IMR-90 (cell line): Measurements from ENCODE around the gene IFT57. TPM values are rescaled to one million over a fixed set of nuclear protein-coding genes. Genes with fewer than 3 reads are reported as not detected.

Source experiments
- ATAC-seq: fragments of 200-7000 bp; cut with Tn5 transposase; 2 replicates; pipeline ENCODE4 v1.9.1; 2020; ENCODE audit warnings: low read depth, mild to moderate bottlenecking, moderate library complexity
- BruUV-seq: library from RNA; stranded (reverse); fragments of 400-500 nt; replicated peaks from 2 replicates; lab custom pipeline; 2021; lab: Mats Ljungman, UMichigan
- CTCF ChIA-PET: fragments of 300-600 bp; formaldehyde crosslinking; extraction: SDS; loops from one replicate; lab custom pipeline; 2021; ENCODE audit warnings: antibody characterized with exemption; lab: Yijun Ruan, JAX
- POLR2A ChIA-PET: fragments of 300-600 bp; sonication (Branson Sonifier 250); formaldehyde crosslinking; loops from one replicate; lab custom pipeline; 2022; ENCODE audit warnings: antibody characterized with exemption; ENCODE audit not compliant: unreplicated experiment; lab: Charles Lee
- DNase-seq: peaks from one replicate; pipeline ENCODE4 v3.0.0; 2013
- H2AFZ ChIP-seq: replicated peaks from 2 replicates; pipeline ENCODE3; 2013; ENCODE audit warnings: low read length, mild to moderate bottlenecking; ENCODE audit not compliant: poor library complexity
- H2AK5ac ChIP-seq: 2 replicates; pipeline ENCODE4 v1.6.1; 2013; ENCODE audit warnings: low read depth, low read length, inconsistent platforms
- H2AK9ac ChIP-seq: replicated peaks from 2 replicates; pipeline ENCODE3; 2013; ENCODE audit warnings: mild to moderate bottlenecking, low read depth, low read length, moderate library complexity; ENCODE audit not compliant: poor library complexity
- H2BK120ac ChIP-seq: 2 replicates; pipeline ENCODE4 v1.6.1; 2013; ENCODE audit warnings: low read depth, low read length, inconsistent platforms
- H2BK15ac ChIP-seq: 3 replicates; pipeline ENCODE4 v1.6.1; 2013; ENCODE audit warnings: low read depth, low read length, inconsistent platforms
- H2BK20ac ChIP-seq: 2 replicates; pipeline ENCODE4 v1.6.1; 2013; ENCODE audit warnings: low read depth, mild to moderate bottlenecking, inconsistent platforms, low read length, moderate library complexity
- H2BK5ac ChIP-seq: 2 replicates; pipeline ENCODE4 v1.6.1; 2013; ENCODE audit warnings: mild to moderate bottlenecking, low read depth, low read length, inconsistent platforms; ENCODE audit not compliant: poor library complexity, severe bottlenecking
- H3K14ac ChIP-seq: replicated peaks from 2 replicates; pipeline ENCODE4 v1.6.1; 2013; ENCODE audit warnings: low read depth, low read length, inconsistent platforms
- H3K18ac ChIP-seq: 2 replicates; pipeline ENCODE4 v1.6.1; 2013; ENCODE audit warnings: low read depth, low read length, control low read depth
- H3K23ac ChIP-seq: 2 replicates; pipeline ENCODE4 v1.6.1; 2013; ENCODE audit warnings: low read depth, low read length, inconsistent platforms
- H3K27ac ChIP-seq: 2 replicates; pipeline ENCODE4 v1.5.1; 2013; ENCODE audit warnings: mild to moderate bottlenecking, control low read depth, low read length; ENCODE audit not compliant: insufficient read depth
- H3K27me3 ChIP-seq: 2 replicates; pipeline ENCODE4 v1.6.1; 2013; ENCODE audit warnings: low read length; ENCODE audit not compliant: control insufficient read depth, insufficient read depth
- H3K36me3 ChIP-seq: 2 replicates; pipeline ENCODE4 v1.6.1; 2013; ENCODE audit warnings: low read length, mixed read lengths; ENCODE audit not compliant: control insufficient read depth, insufficient read depth
- H3K4ac ChIP-seq: 2 replicates; pipeline ENCODE4 v1.6.1; 2013; ENCODE audit warnings: low read depth, low read length, inconsistent platforms
- H3K4me1 ChIP-seq: 2 replicates; pipeline ENCODE4 v1.6.1; 2013; ENCODE audit warnings: low read length, mixed read lengths; ENCODE audit not compliant: control insufficient read depth, insufficient read depth
- H3K4me2 ChIP-seq: 2 replicates; pipeline ENCODE4 v1.6.1; 2013; ENCODE audit warnings: low read depth, mild to moderate bottlenecking, control low read depth, low read length, moderate library complexity
- H3K4me3 ChIP-seq: 2 replicates; pipeline ENCODE4 v1.5.1; 2013; ENCODE audit warnings: low read depth, mild to moderate bottlenecking, control low read depth, low read length, moderate library complexity; ENCODE audit not compliant: insufficient read depth
- H3K56ac ChIP-seq: 2 replicates; pipeline ENCODE4 v1.6.1; 2013; ENCODE audit warnings: low read length, inconsistent platforms; ENCODE audit not compliant: insufficient read depth; ENCODE audit errors: extremely low read depth
- H3K79me1 ChIP-seq, 2 experiments: 2 replicates each; pipeline ENCODE4 v1.6.1; 2013; ENCODE audit warnings: low read length in 2 of 2, inconsistent platforms in 1 of 2, low read depth in 1 of 2
- H3K9ac ChIP-seq: 2 replicates; pipeline ENCODE4 v1.6.1; 2013; ENCODE audit warnings: low read depth, low read length, control low read depth
- H3K9me1 ChIP-seq: 2 replicates; pipeline ENCODE4 v1.6.1; 2013; ENCODE audit warnings: low read length, inconsistent platforms; ENCODE audit not compliant: insufficient read depth
- H3K9me3 ChIP-seq: 2 replicates; pipeline ENCODE4 v1.6.1; 2013; ENCODE audit warnings: low read length; ENCODE audit not compliant: control insufficient read depth, insufficient read depth
- H4K20me1 ChIP-seq: 2 replicates; pipeline ENCODE4 v1.6.1; 2013; ENCODE audit warnings: low read length, inconsistent platforms; ENCODE audit not compliant: insufficient read depth
- H4K5ac ChIP-seq: 2 replicates; pipeline ENCODE4 v1.6.1; 2013; ENCODE audit warnings: mild to moderate bottlenecking, low read depth, low read length, control low read depth
- H4K8ac ChIP-seq, 2 experiments: 2 replicates each; pipeline ENCODE4 v1.6.1; 2013; ENCODE audit warnings: low read depth in 2 of 2, low read length in 2 of 2, control low read depth in 1 of 2, inconsistent platforms in 1 of 2
- H4K91ac ChIP-seq: 2 replicates; pipeline ENCODE4 v1.6.1; 2013; ENCODE audit warnings: low read depth, low read length, inconsistent platforms; ENCODE audit not compliant: insufficient read depth
- BHLHE40 ChIP-seq: fragments of 150-350 bp; IDR thresholded peaks from 2 replicates; pipeline ENCODE4 v1.6.1; 2016; ENCODE audit warnings: mild to moderate bottlenecking, low read depth, low read length
- CEBPB ChIP-seq: IDR thresholded peaks from 2 replicates; pipeline ENCODE4 v1.6.1; 2012; ENCODE audit warnings: low read depth, low read length, improper control_type of control experiment
- CHD1 ChIP-seq: IDR thresholded peaks from 2 replicates; pipeline ENCODE4 v1.6.1; 2012; ENCODE audit warnings: low read depth, low read length, improper control_type of control experiment
- CTCF ChIP-seq: conservative IDR thresholded peaks from 2 replicates; pipeline ENCODE4 v1.5.1; 2012; ENCODE audit warnings: mild to moderate bottlenecking, low read depth, low read length, improper control_type of control experiment
- FOS ChIP-seq: fragments of 150-350 bp; IDR thresholded peaks from 2 replicates; pipeline ENCODE4 v1.6.1; 2016; ENCODE audit warnings: low read depth, low read length
- MAFK ChIP-seq: IDR thresholded peaks from 2 replicates; pipeline ENCODE4 v1.6.1; 2012; ENCODE audit warnings: low read depth, low read length, improper control_type of control experiment
- MAZ ChIP-seq: IDR thresholded peaks from 2 replicates; pipeline ENCODE4 v1.6.1; 2012; ENCODE audit warnings: low read depth, mild to moderate bottlenecking, low read length, improper control_type of control experiment, moderate library complexity, borderline replicate concordance
- MXI1 ChIP-seq: IDR thresholded peaks from 2 replicates; pipeline ENCODE4 v1.6.1; 2012; ENCODE audit warnings: low read depth, mild to moderate bottlenecking, low read length, moderate library complexity, borderline replicate concordance
- POLR2A ChIP-seq: IDR thresholded peaks from 2 replicates; pipeline ENCODE4 v1.6.1; 2012; ENCODE audit warnings: mild to moderate bottlenecking, low read depth, low read length
- RAD21 ChIP-seq: IDR thresholded peaks from 2 replicates; pipeline ENCODE4 v1.6.1; 2012; ENCODE audit warnings: low read length, improper control_type of control experiment
- RCOR1 ChIP-seq: IDR thresholded peaks from 2 replicates; pipeline ENCODE4 v1.6.1; 2012; ENCODE audit warnings: mild to moderate bottlenecking, low read length, improper control_type of control experiment; ENCODE audit not compliant: insufficient replicate concordance
- RFX5 ChIP-seq: IDR thresholded peaks from 2 replicates; pipeline ENCODE4 v1.8.0; 2012; ENCODE audit warnings: low read depth, mild to moderate bottlenecking, low read length, moderate library complexity
- USF2 ChIP-seq: fragments of 150-350 bp; IDR thresholded peaks from 2 replicates; pipeline ENCODE4 v1.6.1; 2017; ENCODE audit warnings: mild to moderate bottlenecking, antibody characterized with exemption, low read length, low read depth
- WGBS, 2 experiments: methylation state at CpG; one replicate each; pipeline versions ENCODE4 v1.1.5 to v1.1.7; 2013; ENCODE audit warnings: missing lambda C conversion rate in 2 of 2; ENCODE audit not compliant: insufficient read length in 1 of 2; ENCODE audit errors: extremely low coverage in 2 of 2; 5-methylcytosine and 5-hydroxymethylcytosine counted together
- dilution Hi-C: fragments of 300-500 bp; cut with HindIII; formaldehyde crosslinking; loops from one replicate; pipeline ENCODE4 v1.14.3; 2018; ENCODE audit warnings: low sequenced_read_pairs; ENCODE audit not compliant: unreplicated experiment
- in situ Hi-C: fragments of 300-500 bp; cut with MboI; formaldehyde crosslinking; loops from 3 replicates; pipeline ENCODE4 v1.14.3; 2019; ENCODE audit warnings: low sequenced_read_pairs, inconsistent platforms, mixed read lengths
- intact Hi-C: fragments of 100-400 bp; cut with micrococcal nuclease; formaldehyde crosslinking; loops from 2 replicates; pipeline ENCODE4 v1.10.0; 2022
- polyA plus RNA-seq, 3 experiments: library from polyadenylated mRNA; depleted of rRNA; stranded (reverse); fragments of >200 nt; gene quantifications; 2 replicates each; pipeline ENCODE4 v1.2.3, GENCODE V29; 2012; ENCODE audit warnings: low replicate concordance in 1 of 3
- total RNA-seq: library from RNA; depleted of rRNA; stranded (reverse); fragments of >200 nt; gene quantifications from 2 replicates; pipeline ENCODE4 v1.2.3, GENCODE V29; 2012
- TF ChIP-seq, protein P1 (sequence below): fragments of 150-350 bp; IDR thresholded peaks from 2 replicates; pipeline ENCODE4 v1.6.1; 2016; ENCODE audit warnings: low read depth, mild to moderate bottlenecking, low read length, moderate library complexity, borderline replicate concordance

Gene IFT57
- total and polyA plus RNA-seq, 2 of the 4 experiments (the other 2 are of a cell fraction) = 30.0 to 35.3 TPM

DNA sequence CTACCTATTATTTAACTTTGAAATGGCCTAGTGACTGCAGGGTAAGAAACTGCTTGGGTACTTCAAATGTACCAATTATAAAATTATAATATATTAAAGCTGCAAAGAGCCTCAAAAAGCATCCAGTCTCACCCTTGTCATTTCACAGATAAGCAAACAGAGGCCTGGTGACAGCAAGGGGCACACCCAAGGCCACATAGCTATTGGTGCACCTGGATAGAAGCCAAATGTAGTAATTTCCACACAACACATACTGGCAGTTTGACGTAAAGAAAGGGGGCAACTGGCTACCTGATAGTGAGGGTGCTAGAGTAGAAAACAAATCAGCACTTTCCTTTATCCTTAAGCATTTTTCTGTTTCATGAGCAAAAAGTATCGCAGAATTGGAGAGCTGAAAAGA lies 51.1 kb downstream of the IFT57 start:
- Histone ChIP-seq H3K4ac (no peak overlapping the region), H4K5ac (no peak overlapping the region), H3K36me3 (no peaks in the 10 kb centered on the region), H3K9me3 (no peaks in the 10 kb centered on the region), H3K23ac (no peak overlapping the region), H3K18ac (no peak overlapping the region), H3K27ac (no peak overlapping the region), H3K9me1 (peaks cover 2% of the 10 kb centered on the region; the same call in 1 of the 2 replicates), H3K79me1 (peaks cover 5 to 6% of the 10 kb centered on the region in 2 experiments; a peak in 2 of 4 replicates), H3K4me3 (no peak overlapping the region), H3K27me3 (no peaks in the 10 kb centered on the region), H3K56ac (no peak overlapping the region), H2BK5ac (no peak overlapping the region), H3K4me2 (no peak overlapping the region), H2AK9ac (no peak overlapping the region), H4K20me1 (no peaks in the 10 kb centered on the region), H4K8ac (no peak overlapping the region), H2BK120ac (no peak overlapping the region), H2AK5ac (no peak overlapping the region), H4K91ac (no peak overlapping the region), H3K9ac (no peak overlapping the region), H2AFZ (no peak overlapping the region), H2BK20ac (no peak overlapping the region), H3K14ac (no peak overlapping the region), H2BK15ac (no peak overlapping the region), H3K4me1 (peaks cover 4% of the 10 kb centered on the region; the same call in 1 of the 2 replicates)
- ATAC-seq = no peak
- dilution Hi-C loops (no loop called here), in situ Hi-C loops (no loop called here), intact Hi-C loops (no loop called here)
- ChIA-PET CTCF (interaction anchor here (0.6 to 1.3 kb wide), 2 partner anchors 8 to 316 kb away, joined by 3 read pairs; no protein-coding TSS in a partner anchor), POLR2A (no interaction called here)
- DNase-seq = no peak
- WGBS, 2 experiments = no CpG with 5 or more reads among the region's 2 CpGs
- no TSS peak for BruUV-seq
- TF ChIP-seq MAZ (no peak), RCOR1 (no peak), USF2 (no peak), RAD21 (no peak), MAFK (no peak), CTCF (no peak), BHLHE40 (no peak), CHD1 (no peak), RFX5 (no peak), FOS (no peak), POLR2A (no peak), MXI1 (no peak), CEBPB (no peak)
- TF ChIP-seq, protein P1, sequence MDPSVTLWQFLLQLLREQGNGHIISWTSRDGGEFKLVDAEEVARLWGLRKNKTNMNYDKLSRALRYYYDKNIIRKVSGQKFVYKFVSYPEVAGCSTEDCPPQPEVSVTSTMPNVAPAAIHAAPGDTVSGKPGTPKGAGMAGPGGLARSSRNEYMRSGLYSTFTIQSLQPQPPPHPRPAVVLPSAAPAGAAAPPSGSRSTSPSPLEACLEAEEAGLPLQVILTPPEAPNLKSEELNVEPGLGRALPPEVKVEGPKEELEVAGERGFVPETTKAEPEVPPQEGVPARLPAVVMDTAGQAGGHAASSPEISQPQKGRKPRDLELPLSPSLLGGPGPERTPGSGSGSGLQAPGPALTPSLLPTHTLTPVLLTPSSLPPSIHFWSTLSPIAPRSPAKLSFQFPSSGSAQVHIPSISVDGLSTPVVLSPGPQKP = no peak
